Left ventricle myocardium inferior (tissue), 1 donor: ENCODE measurements around the gene TNFRSF4. TPM values are rescaled to one million over a fixed set of nuclear protein-coding genes. Genes with fewer than 3 reads are reported as not detected.
A peak's percentile ranks its signal among the peaks of the same experiment; 100 is the strongest.

Experiments
- DNase-seq: peaks from one replicate; pipeline ENCODE4 v3.0.0-alpha.2; 2020
- H3K27ac ChIP-seq: fragments of 200-600 bp; replicated peaks from 2 replicates; pipeline ENCODE4 v1.8.0; 2021
- H3K27me3 ChIP-seq: fragments of 200-600 bp; 2 replicates; pipeline ENCODE4 v1.8.0; 2021; ENCODE audit warnings: low read depth
- H3K36me3 ChIP-seq: fragments of 200-600 bp; 2 replicates; pipeline ENCODE4 v1.8.0; 2021
- H3K4me1 ChIP-seq: fragments of 200-600 bp; 2 replicates; pipeline ENCODE4 v1.8.0; 2021
- H3K4me3 ChIP-seq: fragments of 200-600 bp; 2 replicates; pipeline ENCODE4 v1.8.0; 2021; ENCODE audit warnings: mild to moderate bottlenecking, moderate library complexity
- H3K9me3 ChIP-seq: fragments of 200-600 bp; replicated peaks from 2 replicates; pipeline ENCODE4 v1.8.0; 2021
- CTCF ChIP-seq: fragments of 200-600 bp; IDR thresholded peaks from 2 replicates; pipeline ENCODE4 v1.8.0; 2021; ENCODE audit warnings: antibody characterized with exemption, mild to moderate bottlenecking, borderline replicate concordance
- intact Hi-C: fragments of 100-400 bp; cut with micrococcal nuclease; formaldehyde crosslinking; loops from one replicate; pipeline ENCODE4 v1.11.0; 2022
- total RNA-seq: library from RNA; stranded (reverse); fragmentation: NEBNext Ultra II Directional; extraction: Animal tissue kit (Norgen Biotek cat#: 25700); gene quantifications from one replicate; pipeline ENCODE4 v1.2.1, GENCODE V29; 2021
- donor health status: DM: no; HTN: yes; CAD: no; lungs with severe emphysema.

The TNFRSF4 gene
- total RNA-seq, 1 donor from 2014 or later = 2.2 TPM

GRCh38 chr1:1247341-1247913 is 33.5 kb upstream of the TNFRSF4 start:
- TF ChIP-seq CTCF = no peak
- peaks cover 46% of the 10 kb centered on the region for H3K27me3 ChIP-seq

GRCh38 chr1:1246577-1247340 is 32.8 kb upstream of the TNFRSF4 start, which contains the start of gene C1QTNF12:
Gene C1QTNF12 (minus strand): TSS chr1:1246722. CDS start chr1:1246690, 32 bp downstream.
- Histone ChIP-seq H3K4me3 (peak within 1 kb of the TSS; percentile 21), H3K27me3 (peaks cover 52% of the 10 kb centered on the region), H3K27ac (no peak within 1 kb of the TSS), H3K4me1 (peaks cover 13% of the 10 kb centered on the region), H3K9me3 (no peaks in the 10 kb centered on the region), H3K36me3 (no peaks in the 10 kb centered on the region)
- intact Hi-C loops = no loop called here
- no peak for DNase-seq
- TF ChIP-seq CTCF = no peak

More at GRCh38 chr1:1247341-1247913, 33.5 kb upstream of the TNFRSF4 start:
- no peak for DNase-seq
- Histone ChIP-seq H3K4me3 (no peak overlapping the region), H3K27ac (no peak overlapping the region), H3K4me1 (peaks cover 13% of the 10 kb centered on the region), H3K9me3 (no peaks in the 10 kb centered on the region), H3K36me3 (peaks cover under 1% of the 10 kb centered on the region)
- intact Hi-C loops = no loop called here

GRCh38 chr1:1245817-1246576 is 32.0 kb upstream of the TNFRSF4 start:
- Histone ChIP-seq H3K36me3 (no peaks in the 10 kb centered on the region), H3K27ac (no peak overlapping the region), H3K4me3 (peak overlapping the region; percentile 21), H3K9me3 (no peaks in the 10 kb centered on the region), H3K27me3 (peaks cover 60% of the 10 kb centered on the region), H3K4me1 (peaks cover 13% of the 10 kb centered on the region)
- intact Hi-C loops = no loop called here
- DNase-seq = no peak
- TF ChIP-seq CTCF = no peak

GRCh38 chr1:1245178-1245816 is 31.3 kb upstream of the TNFRSF4 start:
- no peaks in the 10 kb centered on the region for H3K36me3 ChIP-seq
- no peaks in the 10 kb centered on the region for H3K9me3 ChIP-seq
- intact Hi-C loops = no loop called here
- H3K4me3 ChIP-seq = no peak overlapping the region
- peaks cover 67% of the 10 kb centered on the region for H3K27me3 ChIP-seq
- no peak overlapping the region for H3K27ac ChIP-seq
- TF ChIP-seq CTCF = no peak
- no peak for DNase-seq
- peaks cover 8% of the 10 kb centered on the region for H3K4me1 ChIP-seq

- no peaks in the 10 kb centered on the region for H3K36me3 ChIP-seq
- H3K9me3 ChIP-seq = no peaks in the 10 kb centered on the region
- peaks cover 77% of the 10 kb centered on the region for H3K27me3 ChIP-seq
- H3K4me1 ChIP-seq = peaks cover 8% of the 10 kb centered on the region
- TF ChIP-seq CTCF = no peak
- H3K4me3 ChIP-seq = peak overlapping the region; percentile 55
- DNase-seq = no peak
- peak overlapping the region; percentile 30 for H3K27ac ChIP-seq
- intact Hi-C loops = no loop called here
These were observed 30.3 kb upstream of the TNFRSF4 start for GRCh38 chr1:1244192-1244811.
